ENCODE measurements around the gene LRRTM1.
A peak's percentile ranks its signal among the peaks of the same experiment; 100 is the strongest.

Gene LRRTM1

GRCh38 chr2:80255918-80256781 lies 48.4 kb downstream of the LRRTM1 start:
- ChIA-PET POLR2A (no interaction called here), CTCF (interaction anchor here (1.2 kb wide), 1 partner anchor 47 kb away, joined by 3 read pairs; no protein-coding TSS in a partner anchor)
- H3K9me3 ChIP-seq (ENCODE audit: control extremely low read depth in 1 of 5, control insufficient read depth in 4 of 5, insufficient read depth in 2 of 5, low read depth in 1 of 5, low read length in 4 of 5): peaks cover 0 to 3% (median 0%) of the 10 kb centered on the region in 5 experiments
- H3K27ac ChIP-seq (ENCODE audit: insufficient read depth in 1 of 2, low read depth in 1 of 2, low read length in 2 of 2, poor library complexity in 1 of 2, severe bottlenecking in 2 of 2): no peak overlapping the region
- H3K27me3 ChIP-seq (replicated peaks in 2 of 5; ENCODE audit: control insufficient read depth in 4 of 5, insufficient read depth in 5 of 5, low read length in 4 of 5): no peaks in the 10 kb centered on the region
- H3K36me3 ChIP-seq (ENCODE audit: control insufficient read depth in 4 of 4, insufficient read depth in 4 of 4, low read length in 3 of 4): no peaks in the 10 kb centered on the region
- DNase-seq: peak in 1 of 3 donors; percentile 0
- no peaks in the 10 kb centered on the region for H3K4me1 ChIP-seq (ENCODE audit: control extremely low read depth in 1 of 4, control insufficient read depth in 4 of 4, insufficient read depth in 4 of 4, low read length in 3 of 4)
- H3K4me3 ChIP-seq (ENCODE audit: control insufficient read depth in 1 of 7, extremely low read depth in 1 of 7, insufficient read depth in 4 of 7, low read depth in 2 of 7, low read length in 6 of 7): no peak overlapping the region
- 83% methylated on average over 2 of the region's 9 CpGs for WGBS (ENCODE audit: insufficient coverage)

DNA sequence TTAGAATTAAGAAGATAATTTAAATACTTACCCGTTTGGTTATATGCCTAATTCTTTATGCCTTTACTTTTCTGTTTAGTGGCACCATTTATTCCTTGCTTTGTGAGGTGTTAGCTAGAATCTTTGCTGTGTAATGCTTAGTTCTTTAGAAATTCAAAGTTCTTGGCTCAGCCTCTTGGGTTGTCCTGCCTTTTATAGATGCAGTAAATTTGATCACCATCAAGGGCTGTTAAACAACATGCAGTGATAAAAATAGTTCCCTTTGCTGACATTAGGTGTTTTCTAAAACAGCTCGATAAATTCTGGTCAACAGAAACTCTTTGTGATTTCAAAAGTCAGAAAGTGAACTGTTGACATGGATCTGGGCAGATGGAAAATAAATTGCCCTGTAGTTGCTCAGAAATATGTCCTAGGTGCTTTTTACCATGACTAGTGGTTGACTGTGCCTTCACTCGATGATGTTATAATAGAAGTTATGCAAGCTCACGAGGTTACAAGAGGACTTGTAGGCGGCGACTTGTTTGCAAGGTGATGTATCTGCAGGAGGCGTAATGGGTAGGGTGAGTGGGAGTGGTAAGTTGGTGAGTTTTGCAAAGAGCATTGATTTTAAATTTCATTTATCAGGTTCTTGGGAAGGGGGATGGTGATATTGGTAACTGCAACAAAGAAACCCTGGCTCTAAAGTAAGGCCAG lies 52.1 kb downstream of the LRRTM1 start:
- 100% methylated on average over 6 of the region's 7 CpGs for WGBS (ENCODE audit: insufficient coverage)
- Histone ChIP-seq H3K36me3 (ENCODE audit: control insufficient read depth in 4 of 4, insufficient read depth in 4 of 4, low read length in 3 of 4) (no peaks in the 10 kb centered on the region), H3K4me1 (ENCODE audit: control extremely low read depth in 1 of 4, control insufficient read depth in 4 of 4, insufficient read depth in 4 of 4, low read length in 3 of 4) (no peaks in the 10 kb centered on the region), H3K27me3 (replicated peaks in 2 of 5; ENCODE audit: control insufficient read depth in 4 of 5, insufficient read depth in 5 of 5, low read length in 4 of 5) (no peaks in the 10 kb centered on the region), H3K27ac (ENCODE audit: insufficient read depth in 1 of 2, low read depth in 1 of 2, low read length in 2 of 2, poor library complexity in 1 of 2, severe bottlenecking in 2 of 2) (no peak overlapping the region), H3K4me3 (ENCODE audit: control insufficient read depth in 1 of 7, extremely low read depth in 1 of 7, insufficient read depth in 4 of 7, low read depth in 2 of 7, low read length in 6 of 7) (no peak overlapping the region), H3K9me3 (ENCODE audit: control extremely low read depth in 1 of 5, control insufficient read depth in 4 of 5, insufficient read depth in 2 of 5, low read depth in 1 of 5, low read length in 4 of 5) (peaks cover 0 to 3% (median 0%) of the 10 kb centered on the region in 5 experiments)
- ChIA-PET POLR2A (no interaction called here), CTCF (no interaction called here)
- DNase-seq: no peak

Data from common myeloid progenitor, CD34-positive (primary cell).